SK-N-MC (cell line): ENCODE results near the gene DNAJC27.

Source experiments
- DNase-seq: peaks from one replicate; pipeline ENCODE4 v3.0.0-alpha.2; 2011; ENCODE audit warnings: low read depth, low spot score
- H3K27ac ChIP-seq: fragments of 200-600 bp; sonication (generic); 2 replicates; pipeline ENCODE4 v1.5.1; 2016; ENCODE audit warnings: mixed run types
- H3K36me3 ChIP-seq: fragments of 200-600 bp; sonication (generic); 2 replicates; pipeline ENCODE4 v1.6.1; 2017; ENCODE audit warnings: antibody characterized with exemption, low read length, mixed read lengths; ENCODE audit not compliant: insufficient read depth
- H3K4me3 ChIP-seq: fragments of 200-600 bp; sonication (generic); 2 replicates; pipeline ENCODE4 v1.5.1; 2016
- H3K9ac ChIP-seq: fragments of 200-600 bp; sonication (generic); 2 replicates; pipeline ENCODE4 v1.8.0; 2017; ENCODE audit warnings: mixed run types, mixed read lengths; ENCODE audit not compliant: insufficient read length
- H3K9me3 ChIP-seq: fragments of 200-600 bp; sonication (generic); 2 replicates; pipeline ENCODE4 v1.6.1; 2017; ENCODE audit warnings: low read depth, mild to moderate bottlenecking, antibody characterized with exemption, low read length, moderate library complexity, mixed read lengths
- EZH2 ChIP-seq: fragments of 200-600 bp; sonication (generic); IDR thresholded peaks from one replicate; pipeline ENCODE4 v1.6.1; 2017; ENCODE audit warnings: antibody characterized with exemption
- FOXP2 ChIP-seq: optimal IDR thresholded peaks from 2 replicates; pipeline ENCODE3; 2011; ENCODE audit warnings: mild to moderate bottlenecking, moderate library complexity; ENCODE audit not compliant: insufficient read depth; ENCODE audit errors: extremely low read length, control extremely low read depth
- POLR2AphosphoS5 ChIP-seq: IDR thresholded peaks from 2 replicates; pipeline ENCODE4 v1.6.1; 2012; ENCODE audit warnings: mild to moderate bottlenecking, low read depth, low read length, borderline replicate concordance

The DNAJC27 gene

GRCh38 chr2:24906466-24906865 is 65.3 kb downstream of the DNAJC27 start:
- Histone ChIP-seq H3K27ac (no peak overlapping the region), H3K4me3 (no peak overlapping the region), H3K9ac (no peak overlapping the region), H3K9me3 (no peaks in the 10 kb centered on the region), H3K36me3 (peaks cover 9% of the 10 kb centered on the region; the same call in 1 of the 2 replicates)
- DNase-seq = no peak
- TF ChIP-seq FOXP2 (no peak), EZH2 (no peak), POLR2AphosphoS5 (no peak)

- Histone ChIP-seq H3K36me3 (peaks cover 3% of the 10 kb centered on the region; the same call in 1 of the 2 replicates), H3K27ac (no peak overlapping the region), H3K9ac (no peak overlapping the region), H3K9me3 (no peaks in the 10 kb centered on the region), H3K4me3 (no peak overlapping the region)
- no peak for DNase-seq
- TF ChIP-seq FOXP2 (no peak), POLR2AphosphoS5 (no peak), EZH2 (no peak)
These were observed 68.3 kb downstream of the DNAJC27 start for GRCh38 chr2:24903161-24904103.

- peak overlapping the region; percentile 73 for H3K4me3 ChIP-seq
- H3K36me3 ChIP-seq = peaks cover 19% of the 10 kb centered on the region
- H3K9me3 ChIP-seq = peaks cover 15% of the 10 kb centered on the region; the same call in 1 of the 2 replicates
- H3K27ac ChIP-seq = peak overlapping the region; percentile 19; the same call in 1 of the 2 replicates
- DNase-seq = no peak
- H3K9ac ChIP-seq = no peak overlapping the region
- TF ChIP-seq EZH2 = no peak
- TF ChIP-seq POLR2AphosphoS5 = no peak
- TF ChIP-seq FOXP2 = no peak
These were observed 72.3 kb downstream of the DNAJC27 start for GRCh38 chr2:24899361-24899910.

GRCh38 chr2:24898122-24899109 is 73.3 kb downstream of the DNAJC27 start:
- no peak for TF ChIP-seq EZH2
- peak; percentile 75 for TF ChIP-seq FOXP2
- peak; percentile 47; the same call in 1 of the 2 replicates for TF ChIP-seq POLR2AphosphoS5
- H3K27ac ChIP-seq = peak overlapping the region; percentile 76
- H3K4me3 ChIP-seq = peak overlapping the region; percentile 73
- peak; percentile 98 for DNase-seq
- H3K9ac ChIP-seq = no peak overlapping the region
- peaks cover 15% of the 10 kb centered on the region; the same call in 1 of the 2 replicates for H3K9me3 ChIP-seq
- peaks cover 19% of the 10 kb centered on the region for H3K36me3 ChIP-seq

- peaks cover 16% of the 10 kb centered on the region for H3K36me3 ChIP-seq
- DNase-seq = no peak
- H3K27ac ChIP-seq = no peak overlapping the region
These were observed 77.0 kb downstream of the DNAJC27 start for GRCh38 chr2:24894750-24895149.

GRCh38 chr2:24893934-24894333 is 77.8 kb downstream of the DNAJC27 start:
- H3K27ac ChIP-seq = no peak overlapping the region
- H3K4me3 ChIP-seq = no peak overlapping the region
- no peak overlapping the region for H3K9ac ChIP-seq
- no peak for TF ChIP-seq FOXP2
- no peak for TF ChIP-seq EZH2
- TF ChIP-seq POLR2AphosphoS5 = no peak
- peaks cover 16% of the 10 kb centered on the region for H3K36me3 ChIP-seq
- peaks cover 15% of the 10 kb centered on the region; the same call in 1 of the 2 replicates for H3K9me3 ChIP-seq
- no peak for DNase-seq

More at GRCh38 chr2:24894750-24895149, 77.0 kb downstream of the DNAJC27 start:
- no peak for TF ChIP-seq POLR2AphosphoS5
- no peak for TF ChIP-seq EZH2
- TF ChIP-seq FOXP2 = no peak
- H3K9ac ChIP-seq = no peak overlapping the region
- peaks cover 15% of the 10 kb centered on the region; the same call in 1 of the 2 replicates for H3K9me3 ChIP-seq
- no peak overlapping the region for H3K4me3 ChIP-seq
